ENCODE results near the gene PRR7.

PRR7 gene

GRCh38 chr5:177403792-177404640 is 42.6 kb upstream of the PRR7 start:
- Histone ChIP-seq H3K36me3 (ENCODE audit: control insufficient read depth in 4 of 4, insufficient read depth in 4 of 4, low read length in 3 of 4) (no peaks in the 10 kb centered on the region), H3K4me3 (ENCODE audit: control insufficient read depth in 1 of 7, extremely low read depth in 1 of 7, insufficient read depth in 4 of 7, low read depth in 2 of 7, low read length in 6 of 7) (peak overlapping the region; percentile 29 to 76 (median 61)), H3K27me3 (replicated peaks in 2 of 5; ENCODE audit: control insufficient read depth in 4 of 5, insufficient read depth in 5 of 5, low read length in 4 of 5) (peaks cover 0 to 40% (median 16%) of the 10 kb centered on the region in 5 experiments), H3K27ac (ENCODE audit: insufficient read depth in 1 of 2, low read depth in 1 of 2, low read length in 2 of 2, poor library complexity in 1 of 2, severe bottlenecking in 2 of 2) (peak overlapping the region in 1 of 2 experiments; percentile 49), H3K9me3 (ENCODE audit: control extremely low read depth in 1 of 5, control insufficient read depth in 4 of 5, insufficient read depth in 2 of 5, low read depth in 1 of 5, low read length in 4 of 5) (no peaks in the 10 kb centered on the region), H3K4me1 (ENCODE audit: control extremely low read depth in 1 of 4, control insufficient read depth in 4 of 4, insufficient read depth in 4 of 4, low read length in 3 of 4) (peaks cover 2 to 55% (median 44%) of the 10 kb centered on the region in 4 experiments)
- CTCF ChIA-PET = interaction anchor here (0.6 to 17.2 kb wide), 30 partner anchors 13 to 102 kb away, joined by 3 to 509 read pairs (median 6); partner anchors contain the start of genes DOK3, GRK6, PDLIM7 and PRR7
- peak; percentile 88 to 93 (median 92) for DNase-seq
- POLR2A ChIA-PET = interaction anchor here (0.6 to 5.1 kb wide), 10 partner anchors 12 to 52 kb away, joined by 3 to 59 read pairs (median 5); partner anchors contain the start of genes GRK6 and PRR7
- 0% methylated on average over 80 of the region's 93 CpGs for WGBS (ENCODE audit: insufficient coverage)

GRCh38 chr5:177404641-177405179 is 41.9 kb upstream of the PRR7 start:
- H3K4me3 ChIP-seq (ENCODE audit: control insufficient read depth in 1 of 7, extremely low read depth in 1 of 7, insufficient read depth in 4 of 7, low read depth in 2 of 7, low read length in 6 of 7) = peak overlapping the region in 5 of 7 experiments; percentile 19 to 76 (median 69)
- WGBS (ENCODE audit: insufficient coverage) = 50% methylated on average over 12 of the region's 16 CpGs
- H3K4me1 ChIP-seq (ENCODE audit: control extremely low read depth in 1 of 4, control insufficient read depth in 4 of 4, insufficient read depth in 4 of 4, low read length in 3 of 4) = peaks cover 2 to 55% (median 44%) of the 10 kb centered on the region in 4 experiments
- H3K36me3 ChIP-seq (ENCODE audit: control insufficient read depth in 4 of 4, insufficient read depth in 4 of 4, low read length in 3 of 4) = no peaks in the 10 kb centered on the region
- no peaks in the 10 kb centered on the region for H3K9me3 ChIP-seq (ENCODE audit: control extremely low read depth in 1 of 5, control insufficient read depth in 4 of 5, insufficient read depth in 2 of 5, low read depth in 1 of 5, low read length in 4 of 5)
- POLR2A ChIA-PET = interaction anchor here (0.6 to 5.1 kb wide), 9 partner anchors 11 to 51 kb away, joined by 3 to 59 read pairs (median 5); partner anchors contain the start of genes GRK6 and PRR7
- no peak for DNase-seq
- H3K27me3 ChIP-seq (replicated peaks in 2 of 5; ENCODE audit: control insufficient read depth in 4 of 5, insufficient read depth in 5 of 5, low read length in 4 of 5) = peaks cover 0 to 38% (median 16%) of the 10 kb centered on the region in 5 experiments
- peak overlapping the region in 1 of 2 experiments; percentile 49 for H3K27ac ChIP-seq (ENCODE audit: insufficient read depth in 1 of 2, low read depth in 1 of 2, low read length in 2 of 2, poor library complexity in 1 of 2, severe bottlenecking in 2 of 2)
- CTCF ChIA-PET = interaction anchor here (0.6 to 17.2 kb wide), 26 partner anchors 14 to 103 kb away, joined by 3 to 509 read pairs (median 6); partner anchors contain the start of genes DOK3, GRK6, PDLIM7 and PRR7

- peak overlapping the region in 3 of 7 experiments; percentile 16 to 59 (median 19) for H3K4me3 ChIP-seq (ENCODE audit: control insufficient read depth in 1 of 7, extremely low read depth in 1 of 7, insufficient read depth in 4 of 7, low read depth in 2 of 7, low read length in 6 of 7)
- 88% methylated on average over 2 of the region's 2 CpGs for WGBS (ENCODE audit: insufficient coverage)
- H3K9me3 ChIP-seq (ENCODE audit: control extremely low read depth in 1 of 5, control insufficient read depth in 4 of 5, insufficient read depth in 2 of 5, low read depth in 1 of 5, low read length in 4 of 5) = no peaks in the 10 kb centered on the region
- ChIA-PET CTCF (interaction anchor here (1.0 to 17.2 kb wide), 12 partner anchors 14 to 100 kb away, joined by 3 to 509 read pairs (median 13); partner anchors contain the start of genes DOK3, GRK6, PRR7 and SLC34A1), POLR2A (interaction anchor here (1.1 to 5.1 kb wide), 5 partner anchors 11 to 51 kb away, joined by 5 to 59 read pairs (median 19); partner anchors contain the start of genes GRK6 and PRR7)
- H3K4me1 ChIP-seq (ENCODE audit: control extremely low read depth in 1 of 4, control insufficient read depth in 4 of 4, insufficient read depth in 4 of 4, low read length in 3 of 4) = peaks cover 2 to 55% (median 44%) of the 10 kb centered on the region in 4 experiments
- DNase-seq = no peak
- peaks cover 0 to 32% (median 14%) of the 10 kb centered on the region in 5 experiments for H3K27me3 ChIP-seq (replicated peaks in 2 of 5; ENCODE audit: control insufficient read depth in 4 of 5, insufficient read depth in 5 of 5, low read length in 4 of 5)
- no peak overlapping the region for H3K27ac ChIP-seq (ENCODE audit: insufficient read depth in 1 of 2, low read depth in 1 of 2, low read length in 2 of 2, poor library complexity in 1 of 2, severe bottlenecking in 2 of 2)
- H3K36me3 ChIP-seq (ENCODE audit: control insufficient read depth in 4 of 4, insufficient read depth in 4 of 4, low read length in 3 of 4) = no peaks in the 10 kb centered on the region
Observed at GRCh38 chr5:177405312-177405711, 41.3 kb upstream of the PRR7 start.

- DNase-seq = peak; percentile 77 to 90 (median 89)
- H3K36me3 ChIP-seq (ENCODE audit: control insufficient read depth in 4 of 4, insufficient read depth in 4 of 4, low read length in 3 of 4) = no peaks in the 10 kb centered on the region
- peak overlapping the region in 2 of 7 experiments; percentile 16 to 59 for H3K4me3 ChIP-seq (ENCODE audit: control insufficient read depth in 1 of 7, extremely low read depth in 1 of 7, insufficient read depth in 4 of 7, low read depth in 2 of 7, low read length in 6 of 7)
- H3K9me3 ChIP-seq (ENCODE audit: control extremely low read depth in 1 of 5, control insufficient read depth in 4 of 5, insufficient read depth in 2 of 5, low read depth in 1 of 5, low read length in 4 of 5) = no peaks in the 10 kb centered on the region
- WGBS (ENCODE audit: insufficient coverage) = 6% methylated on average over 3 of the region's 5 CpGs
- peaks cover 2 to 57% (median 48%) of the 10 kb centered on the region in 4 experiments for H3K4me1 ChIP-seq (ENCODE audit: control extremely low read depth in 1 of 4, control insufficient read depth in 4 of 4, insufficient read depth in 4 of 4, low read length in 3 of 4)
- H3K27ac ChIP-seq (ENCODE audit: insufficient read depth in 1 of 2, low read depth in 1 of 2, low read length in 2 of 2, poor library complexity in 1 of 2, severe bottlenecking in 2 of 2) = no peak overlapping the region
- peaks cover 0 to 27% (median 12%) of the 10 kb centered on the region in 5 experiments for H3K27me3 ChIP-seq (replicated peaks in 2 of 5; ENCODE audit: control insufficient read depth in 4 of 5, insufficient read depth in 5 of 5, low read length in 4 of 5)
- CTCF ChIA-PET = interaction anchor here (1.1 to 17.2 kb wide), 7 partner anchors 15 to 100 kb away, joined by 4 to 509 read pairs (median 109); partner anchors contain the start of genes DOK3, GRK6 and PRR7
- POLR2A ChIA-PET = interaction anchor here (4.5 to 5.1 kb wide), 2 partner anchors 40 to 50 kb away, joined by 34 to 59 read pairs; partner anchors contain the start of gene PRR7
Observed at GRCh38 chr5:177405805-177406204, 40.8 kb upstream of the PRR7 start.

GRCh38 chr5:177409043-177409801 is 37.4 kb upstream of the PRR7 start, which contains the start of gene F12:
Gene F12, minus strand, starts transcription at chr5:177409564. Its CDS starts 37 bp downstream, at chr5:177409527.
- 100% methylated on average over 7 of the region's 9 CpGs for WGBS (ENCODE audit: insufficient coverage)
- peaks cover 2 to 42% (median 33%) of the 10 kb centered on the region in 4 experiments for H3K4me1 ChIP-seq (ENCODE audit: control extremely low read depth in 1 of 4, control insufficient read depth in 4 of 4, insufficient read depth in 4 of 4, low read length in 3 of 4)
- H3K27ac ChIP-seq (ENCODE audit: insufficient read depth in 1 of 2, low read depth in 1 of 2, low read length in 2 of 2, poor library complexity in 1 of 2, severe bottlenecking in 2 of 2) = no peak within 1 kb of the TSS
- DNase-seq = no peak
- no peaks in the 10 kb centered on the region for H3K36me3 ChIP-seq (ENCODE audit: control insufficient read depth in 4 of 4, insufficient read depth in 4 of 4, low read length in 3 of 4)
- H3K27me3 ChIP-seq (replicated peaks in 2 of 5; ENCODE audit: control insufficient read depth in 4 of 5, insufficient read depth in 5 of 5, low read length in 4 of 5) = no peaks in the 10 kb centered on the region
- no peak within 1 kb of the TSS for H3K4me3 ChIP-seq (ENCODE audit: control insufficient read depth in 1 of 7, extremely low read depth in 1 of 7, insufficient read depth in 4 of 7, low read depth in 2 of 7, low read length in 6 of 7)
- H3K9me3 ChIP-seq (ENCODE audit: control extremely low read depth in 1 of 5, control insufficient read depth in 4 of 5, insufficient read depth in 2 of 5, low read depth in 1 of 5, low read length in 4 of 5) = no peaks in the 10 kb centered on the region
- POLR2A ChIA-PET = no interaction called here
- CTCF ChIA-PET = interaction anchor here (0.9 to 17.2 kb wide), 7 partner anchors 14 to 99 kb away, joined by 3 to 509 read pairs (median 6); partner anchors contain the start of genes GRK6 and PRR7

- Histone ChIP-seq H3K27me3 (replicated peaks in 2 of 5; ENCODE audit: control insufficient read depth in 4 of 5, insufficient read depth in 5 of 5, low read length in 4 of 5) (no peaks in the 10 kb centered on the region), H3K36me3 (ENCODE audit: control insufficient read depth in 4 of 4, insufficient read depth in 4 of 4, low read length in 3 of 4) (no peaks in the 10 kb centered on the region), H3K4me1 (ENCODE audit: control extremely low read depth in 1 of 4, control insufficient read depth in 4 of 4, insufficient read depth in 4 of 4, low read length in 3 of 4) (peaks cover 0 to 29% (median 21%) of the 10 kb centered on the region in 4 experiments), H3K27ac (ENCODE audit: insufficient read depth in 1 of 2, low read depth in 1 of 2, low read length in 2 of 2, poor library complexity in 1 of 2, severe bottlenecking in 2 of 2) (no peak overlapping the region), H3K4me3 (ENCODE audit: control insufficient read depth in 1 of 7, extremely low read depth in 1 of 7, insufficient read depth in 4 of 7, low read depth in 2 of 7, low read length in 6 of 7) (no peak overlapping the region), H3K9me3 (ENCODE audit: control extremely low read depth in 1 of 5, control insufficient read depth in 4 of 5, insufficient read depth in 2 of 5, low read depth in 1 of 5, low read length in 4 of 5) (no peaks in the 10 kb centered on the region)
- CTCF ChIA-PET = interaction anchor here (17.2 kb wide), 1 partner anchor 13 kb away, joined by 337 read pairs; the partner anchor contains the start of gene GRK6
- POLR2A ChIA-PET = interaction anchor here (0.6 kb wide), 1 partner anchor 30 kb away, joined by 4 read pairs; no protein-coding TSS in a partner anchor
- WGBS (ENCODE audit: insufficient coverage) = 90% methylated on average over 3 of the region's 3 CpGs
- DNase-seq = no peak
Observed at GRCh38 chr5:177410575-177410974, 36.0 kb upstream of the PRR7 start.

Measured in common myeloid progenitor, CD34-positive (primary cell).